OCI-LY7 (cell line): ENCODE results near the gene MAP2K5. TPM values are rescaled to one million over a fixed set of nuclear protein-coding genes. Genes with fewer than 3 reads are reported as not detected.
A peak's percentile ranks its signal among the peaks of the same experiment; 100 is the strongest.

ENCODE experiments used
- BruUV-seq: library from RNA; stranded (reverse); fragments of 400-500 nt; replicated peaks from 2 replicates; lab custom pipeline; 2021; lab: Mats Ljungman, UMichigan
- CTCF ChIA-PET: fragments of 300-600 bp; sonication (Branson Sonifier 250); formaldehyde crosslinking; loops from one replicate; lab custom pipeline; 2022; ENCODE audit warnings: antibody characterized with exemption; ENCODE audit not compliant: unreplicated experiment; lab: Charles Lee
- POLR2A ChIA-PET: fragments of 300-600 bp; sonication (Branson Sonifier 250); formaldehyde crosslinking; loops from one replicate; lab custom pipeline; 2022; ENCODE audit warnings: antibody characterized with exemption; lab: Charles Lee
- DNase-seq: peaks from one replicate; pipeline ENCODE4 v3.0.0-alpha.2; 2015; ENCODE audit warnings: low spot score
- H2AFZ ChIP-seq: fragments of 200-600 bp; sonication (generic), shearing (Covaris generic); 2 replicates; pipeline ENCODE4 v1.6.1; 2014; ENCODE audit warnings: mild to moderate bottlenecking, antibody characterized with exemption, low read length, moderate library complexity
- H3K27ac ChIP-seq: fragments of 200-600 bp; sonication (generic); 2 replicates; pipeline ENCODE4 v1.5.1; 2014; ENCODE audit warnings: mixed run types, low read depth, mild to moderate bottlenecking, moderate library complexity, low read length, inconsistent platforms; ENCODE audit not compliant: poor library complexity, severe bottlenecking
- H3K36me3 ChIP-seq: fragments of 200-600 bp; sonication (generic); 2 replicates; pipeline ENCODE4 v1.6.1; 2014; ENCODE audit warnings: mild to moderate bottlenecking, antibody characterized with exemption, low read length, moderate library complexity, mixed read lengths; ENCODE audit not compliant: insufficient read depth
- H3K4me1 ChIP-seq: fragments of 200-600 bp; sonication (generic); 2 replicates; pipeline ENCODE4 v1.5.1; 2014; ENCODE audit warnings: mild to moderate bottlenecking, low read length; ENCODE audit not compliant: insufficient read depth, poor library complexity, severe bottlenecking
- H3K4me2 ChIP-seq: fragments of 200-600 bp; sonication (generic); 2 replicates; pipeline ENCODE4 v1.6.1; 2014; ENCODE audit warnings: mild to moderate bottlenecking, low read length
- H3K4me3 ChIP-seq: fragments of 200-600 bp; sonication (generic); 2 replicates; pipeline ENCODE4 v1.5.1; 2014; ENCODE audit warnings: mild to moderate bottlenecking, low read depth, low read length; ENCODE audit not compliant: poor library complexity, severe bottlenecking
- H3K79me2 ChIP-seq: fragments of 200-600 bp; sonication (generic); 2 replicates; pipeline ENCODE4 v1.6.1; 2016; ENCODE audit warnings: low read depth, mild to moderate bottlenecking, low read length, moderate library complexity, mixed read lengths; ENCODE audit not compliant: insufficient read depth
- H3K9me2 ChIP-seq: fragments of 200-600 bp; sonication (generic); 2 replicates; pipeline ENCODE4 v1.6.1; 2016; ENCODE audit warnings: mild to moderate bottlenecking, low read length, mixed read lengths; ENCODE audit not compliant: insufficient read depth
- H3K9me3 ChIP-seq: fragments of 200-600 bp; sonication (generic); 2 replicates; pipeline ENCODE4 v1.6.1; 2014; ENCODE audit warnings: mild to moderate bottlenecking, mixed run types, low read length, mixed read lengths
- H4K20me1 ChIP-seq: fragments of 200-600 bp; sonication (generic); 2 replicates; pipeline ENCODE4 v1.6.1; 2014; ENCODE audit warnings: mild to moderate bottlenecking, antibody characterized with exemption, low read length, moderate library complexity, mixed read lengths; ENCODE audit not compliant: insufficient read depth
- CTCF ChIP-seq: fragments of 200-600 bp; sonication (generic); conservative IDR thresholded peaks from 2 replicates; pipeline ENCODE4 v1.5.1; 2014; ENCODE audit warnings: mild to moderate bottlenecking, antibody characterized with exemption, low read length, moderate library complexity, mixed read lengths
- EZH2phosphoT487 ChIP-seq: fragments of 200-600 bp; sonication (generic); IDR thresholded peaks from 2 replicates; pipeline ENCODE4 v1.6.1; 2018; ENCODE audit warnings: low read depth, borderline replicate concordance, mild to moderate bottlenecking, mixed run types, antibody characterized with exemption, low read length, moderate library complexity, mixed read lengths
- intact Hi-C: fragments of 100-400 bp; cut with micrococcal nuclease; formaldehyde crosslinking; loops from one replicate; pipeline ENCODE4 v1.10.0; 2022; ENCODE audit not compliant: unreplicated experiment
- total RNA-seq, 2 experiments: library from RNA; depleted of rRNA in 1 of 2; stranded (reverse); fragments of >200 nt in 1 of 2; shearing (Covaris generic) in 1 of 2; gene quantifications; 2 replicates each; pipeline ENCODE4 v1.2.3, GENCODE V29; 2014 to 2022

The MAP2K5 gene
- total RNA-seq, 2 experiments from 2014 or later: 10.2 to 35.0 TPM

DNA sequence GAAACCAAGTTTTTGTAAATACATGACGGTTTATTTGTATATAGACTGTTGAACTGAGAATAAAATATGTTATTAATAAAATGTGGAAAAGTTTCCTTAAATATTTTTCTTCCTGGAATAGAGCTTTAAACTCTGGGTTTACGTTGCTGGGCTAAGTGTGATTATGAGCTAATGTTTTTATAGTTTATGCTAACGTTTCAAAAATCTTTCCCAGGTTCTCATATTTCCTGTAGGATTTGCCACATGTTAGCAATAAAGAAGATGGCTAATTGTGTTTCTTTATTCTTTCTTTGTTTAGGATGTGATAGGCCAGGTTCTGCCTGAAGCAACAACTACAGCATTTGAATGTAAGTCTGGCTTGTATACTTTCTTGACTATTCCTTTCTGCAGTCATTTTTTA, 7.2 kb downstream of the MAP2K5 start:
- Histone ChIP-seq H3K4me1 (peaks cover 36% of the 10 kb centered on the region), H2AFZ (no peak overlapping the region), H4K20me1 (no peaks in the 10 kb centered on the region; the same call in 1 of the 2 replicates), H3K36me3 (peaks cover 51% of the 10 kb centered on the region), H3K79me2 (peaks cover 11% of the 10 kb centered on the region; the same call in 1 of the 2 replicates), H3K27ac (no peak overlapping the region), H3K4me2 (peak overlapping the region; percentile 50; the same call in 1 of the 2 replicates), H3K4me3 (no peak overlapping the region), H3K9me3 (no peaks in the 10 kb centered on the region), H3K9me2 (no peaks in the 10 kb centered on the region)
- BruUV-seq: no TSS peak
- ChIA-PET POLR2A (interaction anchor here (1.2 to 1.9 kb wide), 4 partner anchors 8 to 235 kb away, joined by 3 to 9 read pairs (median 3); no protein-coding TSS in a partner anchor), CTCF (no interaction called here)
- intact Hi-C loops: no loop called here
- DNase-seq: no peak
- TF ChIP-seq EZH2phosphoT487: no peak
- TF ChIP-seq CTCF: no peak

DNA sequence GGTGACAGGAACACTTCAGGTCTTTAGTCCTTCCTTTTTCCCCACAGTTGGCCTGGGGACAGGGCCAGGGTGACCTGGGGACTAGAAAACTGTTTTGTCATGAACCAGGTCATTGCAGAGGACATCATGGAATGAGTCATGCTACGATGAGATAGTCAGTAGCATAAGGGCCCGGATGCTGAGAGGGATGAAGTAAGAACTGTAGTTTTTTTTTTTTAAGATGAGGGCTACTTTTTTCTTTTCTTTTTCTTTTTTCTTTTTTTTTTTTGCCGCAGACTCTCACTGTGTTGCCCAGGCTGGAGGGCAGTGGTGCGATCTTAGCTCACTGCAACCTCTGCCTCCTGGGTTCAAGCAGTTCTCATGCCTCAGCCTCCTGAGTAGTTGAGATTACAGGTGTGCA, 8.0 kb downstream of the MAP2K5 start:
- Histone ChIP-seq H4K20me1 (no peaks in the 10 kb centered on the region; the same call in 1 of the 2 replicates), H2AFZ (no peak overlapping the region), H3K9me2 (no peaks in the 10 kb centered on the region), H3K4me1 (peaks cover 28% of the 10 kb centered on the region), H3K27ac (no peak overlapping the region), H3K9me3 (no peaks in the 10 kb centered on the region), H3K36me3 (peaks cover 58% of the 10 kb centered on the region), H3K4me3 (no peak overlapping the region), H3K4me2 (no peak overlapping the region), H3K79me2 (peaks cover 11% of the 10 kb centered on the region; the same call in 1 of the 2 replicates)
- intact Hi-C loops: no loop called here
- ChIA-PET POLR2A (interaction anchor here (1.2 to 1.6 kb wide), 3 partner anchors 20 to 234 kb away, joined by 3 read pairs; no protein-coding TSS in a partner anchor), CTCF (no interaction called here)
- BruUV-seq: no TSS peak
- TF ChIP-seq CTCF (no peak), EZH2phosphoT487 (no peak)
- DNase-seq: no peak

DNA sequence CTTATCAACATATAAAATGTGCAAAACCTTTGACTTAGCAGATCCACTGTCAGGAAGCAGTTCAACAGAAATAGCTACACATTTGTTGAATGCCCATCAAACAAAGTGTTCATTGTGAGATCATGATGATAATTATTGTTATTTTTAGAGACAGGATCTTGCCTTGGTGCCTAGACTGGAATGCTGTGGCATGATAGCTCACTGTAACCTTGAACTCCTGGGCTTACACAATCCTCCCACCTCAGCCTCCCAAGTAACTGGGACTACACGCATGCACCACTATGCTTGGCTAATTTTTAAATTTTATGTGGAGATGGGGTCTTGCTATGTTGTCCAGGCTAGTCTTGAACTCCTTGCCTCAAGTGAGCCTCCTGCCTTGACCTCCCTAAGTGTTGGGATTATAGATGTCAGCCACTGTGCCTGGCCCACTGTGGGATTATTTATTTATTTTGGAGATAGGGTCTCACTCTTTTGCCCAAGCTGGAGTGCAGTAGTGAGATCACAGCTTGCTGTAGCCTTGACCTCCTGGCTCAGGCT, 8.8 kb downstream of the MAP2K5 start:
- BruUV-seq: no TSS peak
- intact Hi-C loops: no loop called here

More for the DNA sequence above, 8.8 kb downstream of the MAP2K5 start:
- Histone ChIP-seq H3K4me3 (no peak overlapping the region), H3K79me2 (peaks cover 11% of the 10 kb centered on the region; the same call in 1 of the 2 replicates), H4K20me1 (no peaks in the 10 kb centered on the region; the same call in 1 of the 2 replicates), H3K27ac (no peak overlapping the region), H2AFZ (no peak overlapping the region), H3K36me3 (peaks cover 60% of the 10 kb centered on the region), H3K4me2 (no peak overlapping the region), H3K9me2 (no peaks in the 10 kb centered on the region), H3K9me3 (no peaks in the 10 kb centered on the region), H3K4me1 (peaks cover 22% of the 10 kb centered on the region)
- ChIA-PET POLR2A (interaction anchor here (1.6 kb wide), 1 partner anchor 27 kb away, joined by 3 read pairs; no protein-coding TSS in a partner anchor), CTCF (no interaction called here)
- no peak for DNase-seq
- TF ChIP-seq CTCF: no peak
- TF ChIP-seq EZH2phosphoT487: no peak
